ENCODE measurements around the gene PANX2.

The PANX2 gene

GRCh38 chr22:50215297-50216054, 44.9 kb downstream of the PANX2 start:
- DNase-seq (ENCODE audit: low spot score), result no peak

GRCh38 chr22:50216055-50216683, 45.6 kb downstream of the PANX2 start:
- DNase-seq (ENCODE audit: low spot score), result no peak

GRCh38 chr22:50216684-50217520, 46.4 kb downstream of the PANX2 start:
- DNase-seq (ENCODE audit: low spot score), result no peak

GRCh38 chr22:50217543-50218152, 47.1 kb downstream of the PANX2 start:
- DNase-seq (ENCODE audit: low spot score), result no peak

GRCh38 chr22:50218153-50218995, 47.8 kb downstream of the PANX2 start:
- DNase-seq (ENCODE audit: low spot score), result no peak

GRCh38 chr22:50218996-50219727, 48.6 kb downstream of the PANX2 start:
- DNase-seq (ENCODE audit: low spot score), result no peak

GRCh38 chr22:50219800-50220602, 49.5 kb downstream of the PANX2 start:
- DNase-seq (ENCODE audit: low spot score), result no peak

- no peak for DNase-seq (ENCODE audit: low spot score)
Measured at GRCh38 chr22:50220603-50221409, 50.3 kb downstream of the PANX2 start.

GRCh38 chr22:50221410-50222300, 51.1 kb downstream of the PANX2 start:
- DNase-seq (ENCODE audit: low spot score), result no peak

GRCh38 chr22:50222508-50222907, 52.0 kb downstream of the PANX2 start:
- DNase-seq (ENCODE audit: low spot score), result no peak

GRCh38 chr22:50224071-50224470, 53.5 kb downstream of the PANX2 start:
- DNase-seq (ENCODE audit: low spot score), result no peak

- DNase-seq (ENCODE audit: low spot score), result no peak
Measured at GRCh38 chr22:50225200-50225969, 54.9 kb downstream of the PANX2 start.

- no peak for DNase-seq (ENCODE audit: low spot score)
Measured at GRCh38 chr22:50226063-50226874, 55.7 kb downstream of the PANX2 start.

- no peak for DNase-seq (ENCODE audit: low spot score)
Measured at GRCh38 chr22:50226875-50227165, 56.3 kb downstream of the PANX2 start.

GRCh38 chr22:50227579-50228215, 57.2 kb downstream of the PANX2 start:
- no peak for DNase-seq (ENCODE audit: low spot score)

GRCh38 chr22:50228366-50228765, 57.8 kb downstream of the PANX2 start:
- no peak for DNase-seq (ENCODE audit: low spot score)

All from HuH-7 (cell line).